GM18517 (cell line): Measurements from ENCODE around the gene NPC1.
A peak's percentile ranks its signal among the peaks of the same experiment; 100 is the strongest.
"Not testable (repeated sequence)": the region's sequence is repeated elsewhere in the genome, so short reads cannot be mapped to it uniquely, and the experiment has no call there.

ENCODE experiments used
- ATAC-seq: cut with Tn5 transposase; IDR thresholded peaks from one replicate; pipeline ENCODE4 v1.9.1; 2021; ENCODE audit warnings: mild to moderate bottlenecking, moderate library complexity; ENCODE audit not compliant: unreplicated experiment

Gene NPC1

GRCh38 chr18:23494992-23495391 lies 91.3 kb downstream of the NPC1 start:
- ATAC-seq = no peak

GRCh38 chr18:23493654-23494053 lies 92.7 kb downstream of the NPC1 start:
- ATAC-seq = no peak

- ATAC-seq = not testable (repeated sequence)
These were observed 96.7 kb downstream of the NPC1 start for GRCh38 chr18:23489586-23489985.

- ATAC-seq = peak; percentile 82
These were observed 98.4 kb downstream of the NPC1 start for GRCh38 chr18:23487738-23488570.

- ATAC-seq = no peak
These were observed 100.9 kb downstream of the NPC1 start for GRCh38 chr18:23485386-23485785.

- ATAC-seq = no peak
These were observed 101.6 kb downstream of the NPC1 start for GRCh38 chr18:23484561-23485182.
